MM.1S (cell line): ENCODE results near the gene CRY1.

Experiments used
- DNase-seq: peaks from one replicate; pipeline ENCODE4 v3.0.0-alpha.2; 2015
- H2AFZ ChIP-seq: fragments of 300-600 bp; sonication (generic); 2 replicates; pipeline ENCODE4 v1.6.0; 2016; ENCODE audit warnings: antibody characterized with exemption, low read length
- H3F3A ChIP-seq: fragments of 300-600 bp; sonication (generic); 2 replicates; pipeline ENCODE4 v1.6.1; 2016; ENCODE audit warnings: mild to moderate bottlenecking, antibody characterized with exemption, low read length, moderate library complexity, mixed read lengths; ENCODE audit not compliant: insufficient read depth
- H3K27ac ChIP-seq: fragments of 300-600 bp; sonication (generic); 2 replicates; pipeline ENCODE4 v1.5.1; 2016; ENCODE audit warnings: mild to moderate bottlenecking, low read length
- H3K27me3 ChIP-seq: fragments of 300-600 bp; sonication (generic); replicated peaks from 2 replicates; pipeline ENCODE4 v1.6.0; 2016; ENCODE audit warnings: low read length; ENCODE audit not compliant: insufficient read depth
- H3K36me3 ChIP-seq: fragments of 300-600 bp; sonication (generic); replicated peaks from 2 replicates; pipeline ENCODE4 v1.6.1; 2016; ENCODE audit warnings: mild to moderate bottlenecking, low read length, mixed read lengths; ENCODE audit not compliant: insufficient read depth
- H3K4me1 ChIP-seq: fragments of 300-600 bp; sonication (generic); 2 replicates; pipeline ENCODE4 v1.6.1; 2016; ENCODE audit warnings: low read length, mixed read lengths
- H3K4me2 ChIP-seq: fragments of 300-600 bp; sonication (generic); 2 replicates; pipeline ENCODE4 v1.6.0; 2016; ENCODE audit warnings: low read depth, low read length
- H3K4me3 ChIP-seq: fragments of 300-600 bp; sonication (generic); 2 replicates; pipeline ENCODE4 v1.5.1; 2016; ENCODE audit warnings: low read length, mixed read lengths
- H3K79me2 ChIP-seq: fragments of 300-600 bp; sonication (generic); 2 replicates; pipeline ENCODE4 v1.6.1; 2016; ENCODE audit warnings: mixed run types, low read length, mixed read lengths
- H3K9ac ChIP-seq: fragments of 300-600 bp; sonication (generic); 2 replicates; pipeline ENCODE4 v1.6.1; 2016; ENCODE audit warnings: low read length, mixed read lengths
- H3K9me2 ChIP-seq: fragments of 300-600 bp; sonication (generic); replicated peaks from 2 replicates; pipeline ENCODE4 v1.6.1; 2016; ENCODE audit warnings: mild to moderate bottlenecking, low read length, mixed read lengths; ENCODE audit not compliant: insufficient read depth
- H3K9me3 ChIP-seq: fragments of 300-600 bp; sonication (generic); replicated peaks from 2 replicates; pipeline ENCODE4 v1.6.1; 2016; ENCODE audit warnings: mild to moderate bottlenecking, low read length, mixed read lengths; ENCODE audit not compliant: insufficient read depth
- H4K20me1 ChIP-seq: fragments of 300-600 bp; sonication (generic); 2 replicates; pipeline ENCODE4 v1.6.1; 2016; ENCODE audit warnings: mild to moderate bottlenecking, low read length, moderate library complexity, mixed read lengths; ENCODE audit not compliant: insufficient read depth
- CTCF ChIP-seq: fragments of 300-600 bp; sonication (generic); IDR thresholded peaks from 2 replicates; pipeline ENCODE4 v1.5.1; 2016; ENCODE audit warnings: antibody characterized with exemption, low read length, mixed read lengths
- EZH2 ChIP-seq: fragments of 300-600 bp; sonication (generic); optimal IDR thresholded peaks from 2 replicates; pipeline ENCODE3; 2017; ENCODE audit warnings: low read depth, mild to moderate bottlenecking, antibody characterized with exemption, low read length, mixed read lengths
- EZH2phosphoT487 ChIP-seq: fragments of 300-600 bp; sonication (generic); IDR thresholded peaks from 2 replicates; pipeline ENCODE4 v1.6.1; 2018; ENCODE audit warnings: antibody characterized with exemption, low read length

The CRY1 gene

GRCh38 chr12:107103516-107103915, 10.2 kb upstream of the CRY1 start:
- Histone ChIP-seq H3F3A (no peaks in the 10 kb centered on the region), H3K36me3 (no peaks in the 10 kb centered on the region), H4K20me1 (no peaks in the 10 kb centered on the region), H3K4me3 (no peak overlapping the region), H3K4me1 (no peaks in the 10 kb centered on the region), H3K9me3 (no peaks in the 10 kb centered on the region), H3K79me2 (no peaks in the 10 kb centered on the region), H3K27me3 (no peaks in the 10 kb centered on the region), H2AFZ (no peak overlapping the region), H3K4me2 (no peak overlapping the region), H3K27ac (no peak overlapping the region), H3K9ac (no peak overlapping the region), H3K9me2 (no peaks in the 10 kb centered on the region)
- TF ChIP-seq EZH2 (no peak), EZH2phosphoT487 (no peak), CTCF (no peak)
- no peak for DNase-seq

GRCh38 chr12:107103097-107103496, 9.7 kb upstream of the CRY1 start:
- TF ChIP-seq CTCF, result no peak
- TF ChIP-seq EZH2, result no peak
- no peak for TF ChIP-seq EZH2phosphoT487
- no peaks in the 10 kb centered on the region for H3K9me2 ChIP-seq

GRCh38 chr12:107102294-107102693, 8.9 kb upstream of the CRY1 start:
- H3K4me1 ChIP-seq, result no peaks in the 10 kb centered on the region
- TF ChIP-seq CTCF (no peak), EZH2 (no peak), EZH2phosphoT487 (no peak)

More at GRCh38 chr12:107103097-107103496, 9.7 kb upstream of the CRY1 start:
- Histone ChIP-seq H3K4me1 (no peaks in the 10 kb centered on the region), H4K20me1 (no peaks in the 10 kb centered on the region), H3K9me3 (no peaks in the 10 kb centered on the region), H3K4me2 (no peak overlapping the region), H3K9ac (no peak overlapping the region), H2AFZ (no peak overlapping the region), H3K79me2 (no peaks in the 10 kb centered on the region), H3K36me3 (no peaks in the 10 kb centered on the region), H3K27ac (no peak overlapping the region), H3K27me3 (no peaks in the 10 kb centered on the region), H3F3A (no peaks in the 10 kb centered on the region), H3K4me3 (no peak overlapping the region)
- DNase-seq, result no peak

More at GRCh38 chr12:107102294-107102693, 8.9 kb upstream of the CRY1 start:
- H3K9ac ChIP-seq, result no peak overlapping the region
- no peak overlapping the region for H3K4me3 ChIP-seq
- no peak for DNase-seq
- H4K20me1 ChIP-seq, result no peaks in the 10 kb centered on the region
- H3K27me3 ChIP-seq, result no peaks in the 10 kb centered on the region
- H2AFZ ChIP-seq, result no peak overlapping the region
- H3K9me3 ChIP-seq, result no peaks in the 10 kb centered on the region
- no peaks in the 10 kb centered on the region for H3K36me3 ChIP-seq
- H3F3A ChIP-seq, result no peaks in the 10 kb centered on the region
- no peaks in the 10 kb centered on the region for H3K79me2 ChIP-seq
- no peak overlapping the region for H3K4me2 ChIP-seq
- no peaks in the 10 kb centered on the region for H3K9me2 ChIP-seq
- no peak overlapping the region for H3K27ac ChIP-seq
